Immature natural killer cell (primary cell): ENCODE results near the gene CFAP53. TPM values are rescaled to one million over a fixed set of nuclear protein-coding genes. Genes with fewer than 3 reads are reported as not detected.
A peak's percentile ranks its signal among the peaks of the same experiment; 100 is the strongest.

Source experiments
- DNase-seq, 3 donors: peaks; one replicate each; pipeline ENCODE4 v3.0.0; 2022; ENCODE audit warnings: mixed read lengths in 1 of 3
- H3K27ac Mint-ChIP-seq, 6 donors: one replicate each; pipeline ENCODE4 v1.8.0; 2020; ENCODE audit warnings: mixed read lengths in 6 of 6, mild to moderate bottlenecking in 5 of 6, inconsistent platforms in 4 of 6, moderate library complexity in 3 of 6
- H3K27me3 Mint-ChIP-seq, 3 donors: one replicate each; pipeline ENCODE4 v1.8.0; 2020 to 2021; ENCODE audit warnings: low read depth in 3 of 3, mild to moderate bottlenecking in 3 of 3, mixed read lengths in 3 of 3, moderate library complexity in 3 of 3, inconsistent platforms in 1 of 3
- H3K36me3 Mint-ChIP-seq, 3 donors: one replicate each; pipeline ENCODE4 v1.8.0; 2020; ENCODE audit warnings: mixed read lengths in 3 of 3, inconsistent platforms in 2 of 3, mild to moderate bottlenecking in 2 of 3
- H3K4me1 Mint-ChIP-seq, 2 donors: one replicate each; pipeline ENCODE4 v1.8.0; 2020; ENCODE audit warnings: inconsistent platforms in 2 of 2, mild to moderate bottlenecking in 2 of 2, mixed read lengths in 2 of 2, moderate library complexity in 1 of 2
- H3K4me3 Mint-ChIP-seq, 5 donors: one replicate each; pipeline ENCODE4 v1.8.0; 2020; ENCODE audit warnings: mild to moderate bottlenecking in 5 of 5, mixed read lengths in 5 of 5, inconsistent platforms in 3 of 5, moderate library complexity in 3 of 5
- H3K9me3 Mint-ChIP-seq, 6 donors: one replicate each; pipeline ENCODE4 v1.8.0; 2020; ENCODE audit warnings: mild to moderate bottlenecking in 6 of 6, mixed read lengths in 6 of 6, inconsistent platforms in 4 of 6, moderate library complexity in 3 of 6
- polyA plus RNA-seq, 3 donors: library from polyadenylated mRNA; unstranded; fragments of 300-500 nt; fragmentation: Illumina TruSeq; gene quantifications; one replicate each; pipeline ENCODE4 v1.2.3, GENCODE V29; 2021

The CFAP53 gene
- polyA plus RNA-seq, 3 donors from 2014 or later: 0.17 to 0.34 TPM; not detected in 1

DNA sequence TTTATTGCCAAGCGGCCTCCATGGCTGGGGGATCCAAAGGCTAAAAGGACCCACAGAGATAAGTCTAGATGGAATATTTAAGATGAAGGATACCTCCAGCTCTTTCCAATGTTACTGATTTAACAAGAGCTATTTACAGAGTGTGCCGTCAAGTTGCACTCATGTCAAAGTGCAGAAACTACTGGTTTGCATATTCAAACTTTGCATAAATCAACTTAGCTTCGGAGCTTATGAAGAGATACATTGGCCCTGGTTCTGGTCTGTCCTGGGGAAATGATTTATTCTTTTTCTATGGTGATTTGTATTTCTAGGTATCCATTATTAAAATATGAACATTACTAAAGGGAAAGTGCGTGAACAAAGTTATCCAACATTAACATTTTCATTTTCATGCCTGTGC lies 57.0 kb downstream of the CFAP53 start:
- Mint-ChIP-seq H3K9me3 (no peaks in the 10 kb centered on the region), H3K4me3 (no peak overlapping the region), H3K36me3 (no peaks in the 10 kb centered on the region), H3K27me3 (peaks cover 6 to 22% (median 12%) of the 10 kb centered on the region in 3 donors), H3K4me1 (peaks cover 0 to 4% of the 10 kb centered on the region in 2 donors), H3K27ac (no peak overlapping the region)
- DNase-seq: no peak

DNA sequence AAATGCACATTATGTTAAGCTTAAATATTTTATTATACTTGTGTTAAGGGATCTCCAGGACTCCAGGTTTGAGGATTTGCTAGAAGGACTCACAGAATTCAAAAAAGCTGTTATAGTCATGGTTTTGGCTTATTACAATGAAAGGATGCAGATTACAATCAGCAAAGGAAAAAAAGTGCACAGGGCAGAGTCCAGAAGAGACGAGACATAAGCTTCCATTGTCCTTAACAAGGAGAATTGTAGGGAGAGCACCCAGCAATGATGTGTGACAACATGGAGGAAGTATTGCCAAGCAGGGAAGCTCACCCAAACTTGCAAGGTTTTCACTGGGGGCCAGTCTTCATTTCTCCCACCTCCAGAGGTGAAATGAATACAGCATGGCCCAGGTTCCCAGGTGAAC lies 58.6 kb downstream of the CFAP53 start:
- Mint-ChIP-seq H3K36me3 (no peaks in the 10 kb centered on the region), H3K4me3 (no peak overlapping the region), H3K27me3 (peaks cover 12 to 29% (median 12%) of the 10 kb centered on the region in 3 donors), H3K9me3 (no peaks in the 10 kb centered on the region), H3K27ac (no peak overlapping the region), H3K4me1 (peaks cover 0 to 11% of the 10 kb centered on the region in 2 donors)
- no peak for DNase-seq

DNA sequence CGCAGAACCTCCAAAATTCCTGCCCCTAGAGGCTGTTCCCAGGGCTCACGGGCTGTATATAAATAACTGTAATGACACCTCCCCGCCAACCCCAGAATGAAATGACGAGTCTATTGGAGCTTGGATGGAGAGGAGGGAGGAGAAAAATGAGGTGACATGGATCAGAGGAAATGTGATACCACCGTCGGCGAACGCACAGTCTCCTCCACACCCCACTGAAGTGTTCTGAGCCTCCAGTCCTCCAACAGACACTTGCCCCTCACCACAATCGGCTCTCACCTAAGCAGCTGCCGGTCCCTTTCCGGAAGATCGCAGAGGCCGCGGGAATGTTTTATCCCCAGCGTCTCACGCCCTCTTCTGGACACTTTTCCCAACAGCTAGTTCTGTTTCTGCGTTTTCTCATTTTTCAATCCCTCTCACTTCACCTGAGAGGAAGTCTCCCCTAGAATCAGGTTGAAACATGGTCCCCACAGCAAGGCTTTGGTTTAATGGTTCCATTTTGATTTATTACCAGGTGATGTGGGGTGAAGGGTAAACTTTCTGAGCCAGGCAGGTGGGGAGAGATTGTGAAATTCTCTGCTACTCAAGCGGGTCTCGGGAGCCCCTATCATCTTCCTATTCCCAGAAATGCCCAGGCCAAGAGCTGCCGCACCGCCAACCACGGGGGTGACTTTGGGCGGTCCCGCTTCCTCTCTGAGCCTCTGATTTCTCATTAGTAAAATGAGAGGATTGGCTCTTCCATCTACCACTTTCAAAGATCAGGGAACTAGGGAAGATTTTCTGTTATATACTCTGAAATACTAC lies 62.3 kb downstream of the CFAP53 start:
- peaks cover 0 to 11% of the 10 kb centered on the region in 2 donors for H3K4me1 Mint-ChIP-seq
- DNase-seq: no peak
- H3K27ac Mint-ChIP-seq: no peak overlapping the region
- peaks cover 12 to 26% (median 13%) of the 10 kb centered on the region in 3 donors for H3K27me3 Mint-ChIP-seq
- H3K9me3 Mint-ChIP-seq: no peaks in the 10 kb centered on the region
- no peak overlapping the region for H3K4me3 Mint-ChIP-seq
- no peaks in the 10 kb centered on the region for H3K36me3 Mint-ChIP-seq

DNA sequence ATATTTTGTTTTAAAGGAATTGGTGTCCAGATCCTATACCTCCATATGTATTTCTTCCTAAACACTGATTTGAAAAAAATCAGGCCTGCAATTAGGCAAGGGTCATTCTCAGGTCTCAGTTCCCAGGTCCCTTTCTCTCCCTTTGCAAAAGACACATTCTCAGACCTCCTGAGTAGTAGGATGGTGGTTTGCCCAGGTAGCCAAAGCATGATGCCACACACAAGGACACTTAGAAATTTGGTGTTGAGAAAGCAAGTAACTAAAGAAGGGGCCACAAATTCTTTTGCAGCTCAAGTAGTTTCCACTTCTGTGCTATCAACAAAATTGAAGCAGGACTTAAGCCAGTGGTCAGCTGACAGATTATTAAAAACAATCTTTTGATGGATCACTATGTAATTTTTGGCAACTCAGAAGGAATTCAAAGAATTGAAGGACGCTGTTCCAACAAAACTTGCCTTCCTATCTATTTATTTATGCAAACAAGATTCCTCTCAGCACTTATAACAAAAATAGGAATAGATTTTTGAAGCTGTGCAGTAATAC lies 64.7 kb downstream of the CFAP53 start:
- H3K27me3 Mint-ChIP-seq: peaks cover 14 to 33% (median 16%) of the 10 kb centered on the region in 3 donors
- no peak for DNase-seq
- H3K4me1 Mint-ChIP-seq: peaks cover 0 to 11% of the 10 kb centered on the region in 2 donors
- no peaks in the 10 kb centered on the region for H3K36me3 Mint-ChIP-seq
- no peak overlapping the region for H3K4me3 Mint-ChIP-seq
- H3K27ac Mint-ChIP-seq: no peak overlapping the region
- H3K9me3 Mint-ChIP-seq: peaks cover 0 to 2% (median 0%) of the 10 kb centered on the region in 6 donors

DNA sequence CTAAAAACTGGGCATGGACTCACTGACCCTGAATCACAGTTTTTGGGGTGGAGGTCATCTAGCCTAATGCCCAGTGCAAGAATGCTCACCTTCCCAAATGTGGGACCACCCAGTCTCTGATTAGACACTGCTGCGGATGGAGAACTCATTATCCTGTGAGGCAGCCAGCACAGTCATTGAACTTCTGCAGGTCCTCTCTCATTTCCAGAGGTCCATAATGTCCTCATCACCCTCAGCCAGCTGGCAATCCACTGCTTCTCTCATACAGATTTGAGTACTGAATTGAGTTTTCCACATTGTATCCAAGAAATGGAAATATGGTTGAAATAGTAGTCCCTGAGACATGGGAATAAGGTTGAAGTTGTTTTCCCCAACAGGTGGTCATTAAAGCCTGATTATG lies 66.4 kb downstream of the CFAP53 start:
- H3K27me3 Mint-ChIP-seq: peaks cover 14 to 36% (median 14%) of the 10 kb centered on the region in 3 donors
- no peak overlapping the region for H3K27ac Mint-ChIP-seq
- H3K36me3 Mint-ChIP-seq: no peaks in the 10 kb centered on the region
- DNase-seq: no peak
- H3K9me3 Mint-ChIP-seq: peaks cover 0 to 4% (median 0%) of the 10 kb centered on the region in 6 donors
- H3K4me1 Mint-ChIP-seq: peaks cover 5 to 17% of the 10 kb centered on the region in 2 donors
- H3K4me3 Mint-ChIP-seq: no peak overlapping the region

DNA sequence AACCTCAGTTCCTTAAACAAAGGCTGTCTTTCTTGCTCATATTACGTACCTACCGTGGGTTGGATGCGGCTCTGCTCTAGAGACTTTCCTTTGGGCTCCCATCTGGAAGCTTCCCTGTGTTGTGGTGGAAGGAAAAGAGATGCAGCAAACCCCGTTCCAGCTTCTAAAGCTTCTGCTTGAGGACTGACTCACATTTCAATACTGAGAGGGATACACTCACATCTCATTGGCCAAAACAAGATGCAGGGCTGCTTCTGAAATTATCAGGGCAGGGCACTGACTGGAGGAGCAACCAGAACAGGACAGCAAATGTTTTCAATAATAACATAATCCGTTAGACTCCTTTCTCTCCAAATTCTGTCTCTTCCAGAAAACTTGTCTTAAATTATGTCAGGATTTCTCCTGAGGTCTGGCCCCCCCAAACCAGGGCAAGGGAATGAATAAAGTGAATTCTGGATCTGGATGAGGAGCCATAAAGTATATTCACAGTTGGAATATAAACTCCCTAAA lies 66.9 kb downstream of the CFAP53 start:
- H3K9me3 Mint-ChIP-seq: peaks cover 0 to 4% (median 0%) of the 10 kb centered on the region in 6 donors
- DNase-seq: no peak
- H3K4me1 Mint-ChIP-seq: peaks cover 5 to 15% of the 10 kb centered on the region in 2 donors
- no peak overlapping the region for H3K4me3 Mint-ChIP-seq
- H3K27me3 Mint-ChIP-seq: peaks cover 11 to 32% (median 14%) of the 10 kb centered on the region in 3 donors
- no peaks in the 10 kb centered on the region for H3K36me3 Mint-ChIP-seq
- H3K27ac Mint-ChIP-seq: no peak overlapping the region

DNA sequence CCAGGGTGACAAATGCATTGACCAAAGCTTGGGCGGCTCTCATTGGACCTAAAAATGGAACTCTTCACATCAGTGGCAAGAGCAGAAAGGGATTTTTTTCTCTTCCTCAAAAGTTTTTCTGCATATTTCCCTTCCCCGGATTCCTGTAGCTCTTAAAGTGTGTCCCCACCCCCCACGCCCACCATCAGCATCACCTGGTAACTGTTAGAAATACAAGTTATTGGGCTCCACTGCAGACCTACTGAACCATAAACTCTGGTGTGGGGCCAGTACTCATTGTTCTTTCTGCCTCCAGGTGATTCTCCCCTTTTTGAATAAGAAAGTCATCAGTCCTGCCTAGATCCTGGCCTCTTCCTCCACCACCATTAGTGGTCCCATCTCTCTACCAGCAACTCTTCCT lies 70.0 kb downstream of the CFAP53 start:
- peaks cover 0 to 4% (median 0%) of the 10 kb centered on the region in 6 donors for H3K9me3 Mint-ChIP-seq
- peak overlapping the region in 4 of 5 donors; percentile 15 to 47 (median 22) for H3K4me3 Mint-ChIP-seq
- peaks cover 6 to 28% (median 19%) of the 10 kb centered on the region in 3 donors for H3K27me3 Mint-ChIP-seq
- no peak overlapping the region for H3K27ac Mint-ChIP-seq
- H3K36me3 Mint-ChIP-seq: no peaks in the 10 kb centered on the region
- H3K4me1 Mint-ChIP-seq: peaks cover 6% of the 10 kb centered on the region in 2 donors
- DNase-seq: no peak

DNA sequence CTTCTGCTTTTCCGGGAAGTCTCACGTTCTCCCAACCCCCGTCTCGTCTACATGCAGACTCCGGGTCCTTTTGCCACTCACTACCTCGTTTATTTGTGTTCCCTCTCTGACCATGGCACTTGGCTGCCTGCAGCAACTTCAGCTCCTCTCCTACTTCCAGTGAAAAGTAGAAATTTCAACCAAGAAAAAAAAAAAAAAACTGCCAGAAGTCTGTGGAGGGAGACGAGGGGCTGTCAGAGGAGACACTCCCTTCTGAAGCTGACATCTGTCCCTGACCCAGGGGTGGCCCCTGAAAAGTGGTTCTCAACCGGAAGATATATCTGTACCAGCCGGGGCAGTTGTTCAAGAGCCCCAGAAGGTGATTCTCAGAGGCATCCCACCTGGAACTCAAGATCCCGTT lies 70.6 kb downstream of the CFAP53 start:
- H3K27ac Mint-ChIP-seq: no peak overlapping the region
- no peaks in the 10 kb centered on the region for H3K36me3 Mint-ChIP-seq
- peak overlapping the region; percentile 22 to 64 (median 59) for H3K4me3 Mint-ChIP-seq
- H3K9me3 Mint-ChIP-seq: peaks cover 0 to 4% (median 0%) of the 10 kb centered on the region in 6 donors
- H3K4me1 Mint-ChIP-seq: peaks cover 6% of the 10 kb centered on the region in 2 donors
- no peak for DNase-seq
- peaks cover 6 to 27% (median 18%) of the 10 kb centered on the region in 3 donors for H3K27me3 Mint-ChIP-seq

DNA sequence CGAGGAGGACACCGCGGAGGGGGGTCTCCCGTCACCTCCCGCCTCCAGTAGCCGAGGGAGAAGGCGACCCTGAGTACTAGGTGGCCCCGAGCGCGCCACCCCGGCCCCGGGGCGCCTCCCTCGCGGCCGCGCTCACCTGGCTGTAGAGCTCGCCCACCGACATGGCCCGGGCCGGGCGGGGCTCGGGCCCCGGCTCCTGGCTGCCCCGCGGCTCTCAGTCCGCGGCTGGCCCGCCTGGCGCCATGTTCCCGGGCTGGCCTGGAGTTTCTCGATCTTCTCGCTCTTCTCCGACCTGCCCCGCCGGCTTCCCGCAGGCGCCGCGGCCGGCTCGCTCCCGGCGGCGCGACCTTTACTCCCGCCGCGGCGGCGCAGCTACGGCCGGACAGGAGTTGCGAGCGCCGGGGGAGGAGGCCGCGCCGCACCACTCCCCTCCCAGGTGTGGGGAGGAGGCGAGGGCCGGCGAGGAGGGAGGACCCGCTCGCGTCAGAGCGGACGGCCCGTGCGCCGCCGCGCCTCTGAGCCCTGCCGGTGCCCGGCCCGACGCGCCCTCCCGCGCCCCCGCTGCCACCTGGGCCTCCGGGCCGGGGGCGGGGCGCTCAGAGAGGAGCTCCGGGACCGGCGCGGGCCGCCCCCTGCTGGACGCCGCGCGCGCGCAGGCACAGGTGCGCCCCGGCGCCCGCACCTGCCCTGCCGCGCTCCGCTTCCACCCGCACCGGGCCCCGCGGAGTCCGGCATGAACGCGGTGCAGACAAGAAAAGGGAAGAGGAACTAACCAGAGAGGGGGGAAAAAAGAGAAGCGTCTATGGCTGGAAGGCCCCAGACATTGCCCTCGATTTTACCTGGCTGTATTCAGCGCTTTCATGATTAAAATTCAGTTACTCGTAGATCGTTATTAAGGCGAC lies 71.4 kb downstream of the CFAP53 start, which contains the start of gene MYO5B:
Gene MYO5B, minus strand, starts transcription at position 517 of the 902 bp plus-strand sequence. Its CDS starts 354 bp downstream, at position 163.
- Mint-ChIP-seq H3K27ac (no peak within 1 kb of the TSS), H3K27me3 (peaks cover 6 to 27% (median 18%) of the 10 kb centered on the region in 3 donors), H3K4me1 (peaks cover 6% of the 10 kb centered on the region in 2 donors), H3K9me3 (peaks cover 0 to 4% (median 0%) of the 10 kb centered on the region in 6 donors), H3K36me3 (no peaks in the 10 kb centered on the region), H3K4me3 (peak within 1 kb of the TSS; percentile 57 to 64 (median 60))
- DNase-seq: no peak

DNA sequence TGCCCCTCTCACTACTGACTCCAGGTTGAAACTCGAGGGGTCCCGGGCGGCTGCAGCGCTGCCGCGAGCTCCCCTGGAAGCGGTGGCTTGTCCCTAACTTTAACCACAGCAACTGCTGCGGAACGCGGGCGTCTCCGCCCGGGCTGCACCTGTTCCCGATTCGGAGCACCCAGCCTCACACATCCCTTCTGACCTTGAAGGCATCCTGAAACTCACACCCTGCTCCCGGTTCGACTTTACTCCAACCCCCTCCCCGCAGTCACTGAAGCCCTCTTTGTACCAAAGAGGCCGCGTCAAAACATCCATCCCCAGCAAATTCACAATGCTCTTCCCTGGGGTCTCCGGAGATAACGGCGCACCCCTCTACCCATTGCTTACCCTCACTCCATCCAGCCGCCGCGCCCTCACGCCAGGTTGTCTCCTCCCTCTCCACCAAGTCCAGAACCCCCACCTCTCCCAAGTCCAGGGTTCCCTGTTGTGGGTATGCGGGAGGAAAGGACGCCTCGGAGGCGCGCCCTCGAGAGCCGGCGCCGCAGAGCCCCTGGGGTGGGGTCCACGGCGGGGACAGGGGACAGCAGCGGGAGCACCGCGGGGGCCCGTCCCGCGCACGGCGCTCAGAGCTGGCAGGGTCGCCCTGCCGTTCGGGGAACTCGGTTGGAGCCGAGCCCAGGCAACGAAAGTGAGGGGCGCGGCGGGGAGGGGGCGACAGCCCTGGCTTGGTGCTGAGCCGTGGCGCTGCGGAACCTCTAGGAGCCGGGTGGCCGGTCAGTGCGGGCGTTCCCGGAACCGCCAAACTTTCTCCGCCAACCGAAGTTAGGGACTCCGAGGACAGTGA lies 72.3 kb downstream of the CFAP53 start:
- Mint-ChIP-seq H3K4me1 (peaks cover 6% of the 10 kb centered on the region in 2 donors), H3K9me3 (peaks cover 0 to 4% (median 0%) of the 10 kb centered on the region in 6 donors), H3K27ac (no peak overlapping the region), H3K36me3 (no peaks in the 10 kb centered on the region), H3K4me3 (peak overlapping the region in 3 of 5 donors; percentile 30 to 64 (median 41)), H3K27me3 (peaks cover 8 to 29% (median 20%) of the 10 kb centered on the region in 3 donors)
- no peak for DNase-seq

DNA sequence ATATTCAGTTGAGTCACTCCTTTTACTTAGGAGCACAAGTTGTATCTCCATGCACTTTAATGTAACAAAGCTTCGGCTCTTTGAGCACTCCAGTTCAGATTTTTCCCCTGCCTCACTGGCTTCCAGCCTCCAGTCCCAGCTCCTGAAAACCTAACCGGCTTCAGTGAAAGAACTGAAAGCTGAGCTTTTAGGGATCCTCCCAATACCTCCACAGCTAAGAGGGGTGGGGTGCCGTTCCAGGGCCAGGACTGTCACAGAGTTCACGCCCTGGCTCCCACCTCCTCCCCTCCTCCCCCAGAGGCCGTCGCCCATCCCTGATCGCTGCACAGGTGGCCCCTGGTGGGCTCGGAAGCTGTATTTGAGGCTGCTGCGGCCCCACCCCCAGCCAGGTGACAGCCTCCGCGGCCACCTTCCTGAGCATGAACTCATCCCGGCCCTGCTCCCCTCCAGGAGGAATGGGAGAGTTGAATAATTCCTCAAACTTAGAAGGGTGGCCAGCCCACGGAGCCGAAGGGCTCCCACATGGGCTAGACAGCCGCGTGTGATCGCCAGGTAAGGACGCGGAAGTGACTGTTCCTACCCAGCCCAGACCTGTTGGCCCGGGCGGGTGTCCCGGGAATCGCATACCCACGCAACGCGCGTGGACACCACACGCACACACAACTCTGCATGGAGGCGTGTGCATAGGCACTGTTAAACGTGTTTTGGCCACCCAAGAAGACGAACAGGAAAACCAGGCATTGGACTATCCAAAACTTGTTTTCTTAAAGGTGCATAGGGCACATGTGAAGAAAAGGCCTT lies 73.1 kb downstream of the CFAP53 start:
- Mint-ChIP-seq H3K27ac (no peak overlapping the region), H3K36me3 (no peaks in the 10 kb centered on the region), H3K9me3 (peaks cover 0 to 2% (median 0%) of the 10 kb centered on the region in 6 donors), H3K4me1 (peaks cover 6% of the 10 kb centered on the region in 2 donors), H3K4me3 (peak overlapping the region in 2 of 5 donors; percentile 15 to 64), H3K27me3 (peaks cover 11 to 25% (median 20%) of the 10 kb centered on the region in 3 donors)
- DNase-seq: no peak

DNA sequence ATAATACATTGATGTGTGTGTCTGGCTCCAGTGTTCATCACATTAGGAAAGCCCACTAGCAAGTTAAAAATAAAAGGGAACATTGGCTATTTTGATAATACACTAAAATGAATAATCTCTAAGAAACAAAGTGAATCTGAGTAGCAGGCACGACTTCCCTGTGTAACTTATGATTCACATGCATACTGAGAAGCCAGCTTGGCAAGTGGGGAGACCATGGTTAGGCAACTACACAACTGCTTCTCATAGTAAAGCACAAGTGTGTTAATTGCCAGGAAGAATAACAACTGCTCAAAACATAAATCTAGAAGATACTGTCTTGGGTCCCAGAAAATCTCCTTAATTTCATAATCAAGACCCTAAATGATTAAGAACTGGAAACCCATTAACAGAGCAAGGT lies 75.4 kb downstream of the CFAP53 start:
- peaks cover 0 to 2% (median 0%) of the 10 kb centered on the region in 6 donors for H3K9me3 Mint-ChIP-seq
- DNase-seq: no peak
- H3K27me3 Mint-ChIP-seq: peaks cover 7 to 18% (median 13%) of the 10 kb centered on the region in 3 donors
- H3K4me3 Mint-ChIP-seq: no peak overlapping the region
- no peaks in the 10 kb centered on the region for H3K36me3 Mint-ChIP-seq
- H3K4me1 Mint-ChIP-seq: peaks cover 6% of the 10 kb centered on the region in 2 donors
- no peak overlapping the region for H3K27ac Mint-ChIP-seq
